ENCODE measurements around the gene DNAL1.

GRCh38 chr14:73748858-73749357 lies 104.1 kb downstream of the DNAL1 start:
- TF ChIP-seq CTCF (IDR thresholded peaks at IDR 0.05; ENCODE audit: poor library complexity) (no peak), EZH2phosphoT487 (IDR thresholded peaks at IDR 0.05; ENCODE audit: low read depth, severe bottlenecking, unreplicated experiment) (no peak), EZH2 (IDR thresholded peaks at IDR 0.05; ENCODE audit: borderline replicate concordance) (no peak)
